ENCODE results near the gene BMP10. TPM values are rescaled to one million over a fixed set of nuclear protein-coding genes. Genes with fewer than 3 reads are reported as not detected.

The BMP10 gene
- not detected for polyA plus RNA-seq (2012; ENCODE audit: low read depth, missing spikeins)

GRCh38 chr2:68871159-68871764 is at the start of gene BMP10:
Gene BMP10 (minus strand): TSS chr2:68871397. CDS start chr2:68871358, 39 bp downstream.
- no peak for FAIRE-seq
- no peak for DNase-seq (ENCODE audit: insufficient read length, low spot score)
- TF ChIP-seq PAX5 (IDR thresholded peaks at IDR 0.05; ENCODE audit: insufficient read depth, low read length, severe bottlenecking) (no peak), TAF1 (IDR thresholded peaks at IDR 0.05; ENCODE audit: low read depth, low read length) (no peak), POU2F2 (IDR thresholded peaks at IDR 0.05; ENCODE audit: low read depth, low read length) (no peak)

GRCh38 chr2:68920481-68921170 is 49.4 kb upstream of the BMP10 start:
- FAIRE-seq, result no peak
- TF ChIP-seq POU2F2 (IDR thresholded peaks at IDR 0.05; ENCODE audit: low read depth, low read length) (no peak), SPI1 (IDR thresholded peaks at IDR 0.05; ENCODE audit: low read depth, low read length) (no peak), POLR2AphosphoS5 (IDR thresholded peaks at IDR 0.05; ENCODE audit: low read depth, low read length) (no peak), TAF1 (IDR thresholded peaks at IDR 0.05; ENCODE audit: low read depth, low read length) (no peak), POLR2A (IDR thresholded peaks at IDR 0.05; ENCODE audit: low read depth, low read length) (no peak), PAX5 (IDR thresholded peaks at IDR 0.05; ENCODE audit: insufficient read depth, low read length, severe bottlenecking) (no peak)
- no peak for DNase-seq (ENCODE audit: insufficient read length, low spot score)

- no peak for DNase-seq (ENCODE audit: insufficient read length, low spot score)
- TF ChIP-seq POLR2AphosphoS5 (IDR thresholded peaks at IDR 0.05; ENCODE audit: low read depth, low read length) (no peak), TAF1 (IDR thresholded peaks at IDR 0.05; ENCODE audit: low read depth, low read length) (no peak), PAX5 (IDR thresholded peaks at IDR 0.05; ENCODE audit: insufficient read depth, low read length, severe bottlenecking) (no peak), POLR2A (IDR thresholded peaks at IDR 0.05; ENCODE audit: low read depth, low read length) (no peak), SPI1 (IDR thresholded peaks at IDR 0.05; ENCODE audit: low read depth, low read length) (no peak), POU2F2 (IDR thresholded peaks at IDR 0.05; ENCODE audit: low read depth, low read length) (no peak)
- FAIRE-seq, result no peak
These were observed 47.3 kb upstream of the BMP10 start for GRCh38 chr2:68918497-68918896.

GRCh38 chr2:68917034-68917718 is 46.0 kb upstream of the BMP10 start:
- FAIRE-seq, result no peak
- DNase-seq (ENCODE audit: insufficient read length, low spot score), result no peak
- TF ChIP-seq POLR2AphosphoS5 (IDR thresholded peaks at IDR 0.05; ENCODE audit: low read depth, low read length), result no peak
- TF ChIP-seq POLR2A (IDR thresholded peaks at IDR 0.05; ENCODE audit: low read depth, low read length), result no peak
- TF ChIP-seq TAF1 (IDR thresholded peaks at IDR 0.05; ENCODE audit: low read depth, low read length), result no peak
- no peak for TF ChIP-seq PAX5 (IDR thresholded peaks at IDR 0.05; ENCODE audit: insufficient read depth, low read length, severe bottlenecking)
- TF ChIP-seq POU2F2 (IDR thresholded peaks at IDR 0.05; ENCODE audit: low read depth, low read length), result no peak
- no peak for TF ChIP-seq SPI1 (IDR thresholded peaks at IDR 0.05; ENCODE audit: low read depth, low read length)

GRCh38 chr2:68916226-68916625 is 45.0 kb upstream of the BMP10 start:
- FAIRE-seq (no peak), DNase-seq (ENCODE audit: insufficient read length, low spot score) (no peak)
- TF ChIP-seq POU2F2 (IDR thresholded peaks at IDR 0.05; ENCODE audit: low read depth, low read length), result no peak
- no peak for TF ChIP-seq POLR2A (IDR thresholded peaks at IDR 0.05; ENCODE audit: low read depth, low read length)
- no peak for TF ChIP-seq PAX5 (IDR thresholded peaks at IDR 0.05; ENCODE audit: insufficient read depth, low read length, severe bottlenecking)
- TF ChIP-seq POLR2AphosphoS5 (IDR thresholded peaks at IDR 0.05; ENCODE audit: low read depth, low read length), result no peak
- no peak for TF ChIP-seq SPI1 (IDR thresholded peaks at IDR 0.05; ENCODE audit: low read depth, low read length)
- no peak for TF ChIP-seq TAF1 (IDR thresholded peaks at IDR 0.05; ENCODE audit: low read depth, low read length)

- no peak for DNase-seq (ENCODE audit: insufficient read length, low spot score)
- FAIRE-seq, result no peak
- no peak for TF ChIP-seq SPI1 (IDR thresholded peaks at IDR 0.05; ENCODE audit: low read depth, low read length)
- TF ChIP-seq POLR2A (IDR thresholded peaks at IDR 0.05; ENCODE audit: low read depth, low read length), result no peak
- no peak for TF ChIP-seq PAX5 (IDR thresholded peaks at IDR 0.05; ENCODE audit: insufficient read depth, low read length, severe bottlenecking)
- no peak for TF ChIP-seq POU2F2 (IDR thresholded peaks at IDR 0.05; ENCODE audit: low read depth, low read length)
- no peak for TF ChIP-seq TAF1 (IDR thresholded peaks at IDR 0.05; ENCODE audit: low read depth, low read length)
- TF ChIP-seq POLR2AphosphoS5 (IDR thresholded peaks at IDR 0.05; ENCODE audit: low read depth, low read length), result no peak
These were observed 44.2 kb upstream of the BMP10 start for GRCh38 chr2:68915393-68915792.

GRCh38 chr2:68913359-68913758 is 42.2 kb upstream of the BMP10 start:
- DNase-seq (ENCODE audit: insufficient read length, low spot score), result no peak
- TF ChIP-seq SPI1 (IDR thresholded peaks at IDR 0.05; ENCODE audit: low read depth, low read length), result no peak
- no peak for TF ChIP-seq POLR2A (IDR thresholded peaks at IDR 0.05; ENCODE audit: low read depth, low read length)
- no peak for TF ChIP-seq POU2F2 (IDR thresholded peaks at IDR 0.05; ENCODE audit: low read depth, low read length)
- no peak for TF ChIP-seq POLR2AphosphoS5 (IDR thresholded peaks at IDR 0.05; ENCODE audit: low read depth, low read length)
- TF ChIP-seq PAX5 (IDR thresholded peaks at IDR 0.05; ENCODE audit: insufficient read depth, low read length, severe bottlenecking), result no peak
- no peak for TF ChIP-seq TAF1 (IDR thresholded peaks at IDR 0.05; ENCODE audit: low read depth, low read length)
- no peak for FAIRE-seq

GRCh38 chr2:68912732-68913131 is 41.5 kb upstream of the BMP10 start:
- FAIRE-seq, result no peak
- DNase-seq (ENCODE audit: insufficient read length, low spot score), result no peak

GRCh38 chr2:68912111-68912510 is 40.9 kb upstream of the BMP10 start:
- FAIRE-seq (no peak), DNase-seq (ENCODE audit: insufficient read length, low spot score) (no peak)
- TF ChIP-seq TAF1 (IDR thresholded peaks at IDR 0.05; ENCODE audit: low read depth, low read length) (no peak), SPI1 (IDR thresholded peaks at IDR 0.05; ENCODE audit: low read depth, low read length) (no peak)

More at GRCh38 chr2:68912732-68913131, 41.5 kb upstream of the BMP10 start:
- TF ChIP-seq POLR2AphosphoS5 (IDR thresholded peaks at IDR 0.05; ENCODE audit: low read depth, low read length) (no peak), POLR2A (IDR thresholded peaks at IDR 0.05; ENCODE audit: low read depth, low read length) (no peak), SPI1 (IDR thresholded peaks at IDR 0.05; ENCODE audit: low read depth, low read length) (peak; percentile 49; the same call in 1 of the 2 replicates), POU2F2 (IDR thresholded peaks at IDR 0.05; ENCODE audit: low read depth, low read length) (no peak)
